ENCODE results near the gene ZNF710.
"Not testable (repeated sequence)": the region's sequence is repeated elsewhere in the genome, so short reads cannot be mapped to it uniquely, and the experiment has no call there.

ZNF710 gene, protein sequence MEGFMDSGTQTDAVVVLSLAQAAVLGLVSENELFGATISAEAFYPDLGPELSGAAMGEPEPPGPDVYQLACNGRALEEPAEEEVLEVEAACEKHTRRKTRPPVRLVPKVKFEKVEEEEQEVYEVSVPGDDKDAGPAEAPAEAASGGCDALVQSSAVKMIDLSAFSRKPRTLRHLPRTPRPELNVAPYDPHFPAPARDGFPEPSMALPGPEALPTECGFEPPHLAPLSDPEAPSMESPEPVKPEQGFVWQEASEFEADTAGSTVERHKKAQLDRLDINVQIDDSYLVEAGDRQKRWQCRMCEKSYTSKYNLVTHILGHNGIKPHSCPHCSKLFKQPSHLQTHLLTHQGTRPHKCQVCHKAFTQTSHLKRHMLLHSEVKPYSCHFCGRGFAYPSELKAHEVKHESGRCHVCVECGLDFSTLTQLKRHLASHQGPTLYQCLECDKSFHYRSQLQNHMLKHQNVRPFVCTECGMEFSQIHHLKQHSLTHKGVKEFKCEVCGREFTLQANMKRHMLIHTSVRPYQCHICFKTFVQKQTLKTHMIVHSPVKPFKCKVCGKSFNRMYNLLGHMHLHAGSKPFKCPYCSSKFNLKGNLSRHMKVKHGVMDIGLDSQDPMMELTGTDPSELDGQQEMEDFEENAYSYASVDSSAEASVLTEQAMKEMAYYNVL

DNA sequence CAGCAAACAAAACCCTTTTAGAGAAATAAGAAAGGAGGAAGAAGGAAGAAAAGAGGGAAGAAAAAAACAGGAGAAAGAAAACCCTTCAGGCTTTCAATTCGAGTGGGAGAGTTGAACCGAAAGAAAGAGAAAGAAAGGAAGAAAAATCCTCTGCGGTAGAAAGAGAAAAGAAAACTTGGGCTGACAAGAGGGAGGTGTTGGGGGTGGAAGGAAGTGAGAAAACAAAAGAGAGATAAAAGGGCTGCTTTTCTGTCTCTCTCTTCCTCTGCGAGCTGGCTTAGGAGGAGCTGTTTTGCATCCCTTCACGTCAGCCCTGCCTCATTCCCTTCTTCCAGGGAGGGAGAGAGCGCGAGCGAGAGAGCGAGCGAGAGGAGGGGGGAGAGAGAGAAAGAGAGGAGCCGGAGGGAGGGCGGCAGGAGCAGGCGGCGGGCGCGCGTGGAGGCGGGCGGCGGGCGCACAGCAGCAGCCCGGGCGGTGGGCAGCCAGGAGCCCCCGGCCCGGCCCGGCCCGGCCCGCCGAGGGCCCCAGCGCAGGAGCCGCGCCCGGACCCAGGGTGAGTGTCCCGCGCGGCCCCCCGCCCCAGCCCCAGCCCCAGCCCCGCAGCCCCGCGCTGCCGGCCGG, at the start of gene ZNF710:
Gene ZNF710 (plus strand): TSS at position 263 of the 621 bp plus-strand sequence. CDS start 65,814 bp downstream, outside the sequence.
- H3K27me3 Mint-ChIP-seq = no peaks in the 10 kb centered on the region
- H3K4me3 Mint-ChIP-seq = peak within 1 kb of the TSS; percentile 92
- peaks cover 26% of the 10 kb centered on the region for H3K36me3 Mint-ChIP-seq (ENCODE audit: low read depth)
- peaks cover 53% of the 10 kb centered on the region for H3K4me1 Mint-ChIP-seq (ENCODE audit: low read depth)
- H3K27ac Mint-ChIP-seq = peak within 1 kb of the TSS; percentile 97
- DNase-seq = peak; percentile 66
- no peaks in the 10 kb centered on the region for H3K9me3 Mint-ChIP-seq

DNA sequence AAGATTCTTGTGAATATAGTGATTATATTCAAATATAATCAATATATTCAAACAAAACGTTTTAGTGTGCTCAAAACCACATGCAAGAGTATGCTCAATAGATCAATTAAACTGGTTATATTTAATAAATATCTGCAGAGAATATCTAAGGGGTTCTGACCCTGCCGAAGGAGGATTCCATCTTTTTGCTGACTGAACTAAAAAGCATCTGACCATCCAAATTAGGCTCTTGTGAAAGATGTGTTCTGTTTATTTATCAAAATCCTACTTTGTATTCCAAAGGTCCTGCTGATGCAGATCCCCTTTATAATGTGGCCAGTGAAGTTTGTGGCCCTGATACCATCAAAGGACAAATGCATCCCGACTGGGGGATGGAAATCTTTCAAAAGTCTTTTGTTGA, 46.6 kb upstream of the ZNF710 start:
- H3K27ac Mint-ChIP-seq = no peak overlapping the region
- no peaks in the 10 kb centered on the region for H3K9me3 Mint-ChIP-seq
- no peak overlapping the region for H3K4me3 Mint-ChIP-seq
- H3K27me3 Mint-ChIP-seq = no peaks in the 10 kb centered on the region
- H3K36me3 Mint-ChIP-seq (ENCODE audit: low read depth) = no peaks in the 10 kb centered on the region
- no peak for DNase-seq
- peaks cover 2% of the 10 kb centered on the region for H3K4me1 Mint-ChIP-seq (ENCODE audit: low read depth)

DNA sequence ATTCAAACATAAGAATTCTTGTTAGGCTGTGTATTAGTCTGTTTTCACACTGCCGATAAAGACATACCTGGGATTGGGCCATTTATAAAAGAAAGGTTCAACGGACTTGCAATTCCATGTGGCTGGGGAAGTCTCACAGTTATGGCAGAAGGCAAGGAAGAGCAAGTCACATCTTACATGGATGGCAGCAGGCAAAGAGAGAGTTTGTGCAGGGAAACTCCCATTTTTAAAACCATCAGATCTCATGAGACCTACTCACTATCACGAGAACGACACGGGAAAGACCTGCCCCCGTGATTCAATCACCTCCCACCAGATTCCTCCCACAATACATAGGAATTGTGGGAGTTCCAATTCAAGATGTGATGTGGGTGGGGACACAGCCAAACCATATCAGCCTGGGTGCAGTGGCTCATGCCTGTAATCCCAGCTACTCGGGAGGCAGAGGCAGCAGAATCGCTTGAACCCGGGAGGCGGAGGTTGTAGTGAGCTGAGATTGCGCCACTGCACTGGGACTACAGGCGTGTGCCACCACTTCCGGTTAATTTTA, 45.6 kb upstream of the ZNF710 start:
- not testable (repeated sequence) for H3K36me3 Mint-ChIP-seq (ENCODE audit: low read depth); H3K4me1 Mint-ChIP-seq (ENCODE audit: low read depth); H3K9me3 Mint-ChIP-seq; H3K4me3 Mint-ChIP-seq; H3K27ac Mint-ChIP-seq; DNase-seq; H3K27me3 Mint-ChIP-seq

DNA sequence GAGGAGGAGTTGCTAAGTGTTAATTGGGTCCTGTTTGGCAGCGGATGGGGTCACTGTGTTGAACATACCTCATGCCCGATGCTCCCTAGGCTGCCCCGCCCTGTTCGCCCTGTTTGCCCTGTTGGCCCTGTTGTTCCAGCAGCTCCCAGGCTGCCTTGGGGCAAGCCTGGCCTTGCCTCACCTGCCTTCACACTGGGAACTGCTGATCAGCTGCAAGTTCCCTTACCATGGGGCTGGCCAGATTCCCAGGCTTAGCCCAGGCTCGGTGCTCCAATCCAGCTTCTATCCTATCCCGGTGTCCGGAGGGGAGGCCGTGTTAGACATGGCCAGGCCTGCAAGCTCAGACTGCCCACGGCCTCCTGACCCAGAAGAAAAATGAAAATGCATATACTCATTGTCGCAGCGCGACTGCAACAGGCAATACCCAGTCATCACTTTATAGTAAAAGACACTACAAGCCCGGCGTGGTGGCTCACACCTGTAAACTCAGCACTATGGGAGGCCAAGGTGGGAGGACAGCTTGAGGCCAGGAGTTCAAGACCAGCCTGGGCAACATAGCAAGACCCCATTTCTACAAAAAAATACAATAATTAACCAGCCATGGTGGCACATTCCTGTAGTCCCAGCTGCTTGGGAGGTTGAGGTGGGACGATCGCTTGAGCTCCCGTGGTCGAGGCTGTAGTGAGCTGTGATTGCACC, 42.9 kb upstream of the ZNF710 start:
- H3K27me3 Mint-ChIP-seq = no peaks in the 10 kb centered on the region
- no peaks in the 10 kb centered on the region for H3K4me1 Mint-ChIP-seq (ENCODE audit: low read depth)
- no peak overlapping the region for H3K27ac Mint-ChIP-seq
- DNase-seq = no peak
- no peak overlapping the region for H3K4me3 Mint-ChIP-seq
- H3K9me3 Mint-ChIP-seq = no peaks in the 10 kb centered on the region
- H3K36me3 Mint-ChIP-seq (ENCODE audit: low read depth) = no peaks in the 10 kb centered on the region

DNA sequence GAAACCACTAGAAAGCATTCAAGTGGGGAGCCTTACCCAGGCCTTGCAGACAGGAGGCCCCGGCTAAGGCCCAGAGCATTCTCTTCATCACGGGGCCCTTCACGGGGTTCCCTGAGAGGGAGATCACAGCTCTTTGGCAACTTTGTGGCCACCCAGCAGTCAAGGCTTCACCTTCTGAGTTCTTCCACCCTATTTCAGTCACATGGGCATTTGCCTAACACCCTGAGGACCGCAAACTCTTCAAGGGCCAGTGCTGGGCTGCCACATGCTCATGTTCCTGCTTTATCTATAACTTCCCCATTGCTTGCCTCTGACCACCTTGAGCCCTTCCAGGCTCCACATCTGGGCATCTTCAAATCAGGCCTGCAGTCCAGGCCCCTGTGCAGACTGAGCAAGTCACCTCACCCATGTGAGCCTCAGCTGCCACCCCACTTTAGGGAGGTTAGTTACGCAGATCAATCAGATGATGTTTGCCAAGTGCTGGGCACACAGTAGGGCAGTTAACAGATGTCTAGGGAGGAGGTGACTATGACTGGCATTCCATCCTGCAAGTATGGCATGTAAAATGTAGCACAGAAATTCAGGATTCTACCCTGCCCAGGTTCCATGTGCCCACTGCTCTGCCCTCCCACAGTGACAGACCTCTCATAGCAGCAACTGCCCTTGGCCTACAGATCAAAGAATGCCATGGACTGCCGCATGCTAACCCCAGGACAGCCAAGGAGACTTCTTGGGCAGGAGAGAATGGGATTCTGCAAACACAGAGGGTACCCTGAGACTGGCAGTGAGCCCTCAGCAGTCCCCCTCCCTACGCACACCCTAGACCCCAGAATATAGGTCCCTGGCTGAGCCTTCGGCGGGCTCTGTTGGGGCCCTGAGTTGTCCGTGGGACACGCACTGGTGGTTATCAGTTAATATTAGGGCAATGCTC, 37.6 kb upstream of the ZNF710 start:
- DNase-seq = no peak
- no peaks in the 10 kb centered on the region for H3K9me3 Mint-ChIP-seq
- no peak overlapping the region for H3K27ac Mint-ChIP-seq
- H3K4me1 Mint-ChIP-seq (ENCODE audit: low read depth) = no peaks in the 10 kb centered on the region
- no peaks in the 10 kb centered on the region for H3K27me3 Mint-ChIP-seq
- no peak overlapping the region for H3K4me3 Mint-ChIP-seq
- H3K36me3 Mint-ChIP-seq (ENCODE audit: low read depth) = no peaks in the 10 kb centered on the region

DNA sequence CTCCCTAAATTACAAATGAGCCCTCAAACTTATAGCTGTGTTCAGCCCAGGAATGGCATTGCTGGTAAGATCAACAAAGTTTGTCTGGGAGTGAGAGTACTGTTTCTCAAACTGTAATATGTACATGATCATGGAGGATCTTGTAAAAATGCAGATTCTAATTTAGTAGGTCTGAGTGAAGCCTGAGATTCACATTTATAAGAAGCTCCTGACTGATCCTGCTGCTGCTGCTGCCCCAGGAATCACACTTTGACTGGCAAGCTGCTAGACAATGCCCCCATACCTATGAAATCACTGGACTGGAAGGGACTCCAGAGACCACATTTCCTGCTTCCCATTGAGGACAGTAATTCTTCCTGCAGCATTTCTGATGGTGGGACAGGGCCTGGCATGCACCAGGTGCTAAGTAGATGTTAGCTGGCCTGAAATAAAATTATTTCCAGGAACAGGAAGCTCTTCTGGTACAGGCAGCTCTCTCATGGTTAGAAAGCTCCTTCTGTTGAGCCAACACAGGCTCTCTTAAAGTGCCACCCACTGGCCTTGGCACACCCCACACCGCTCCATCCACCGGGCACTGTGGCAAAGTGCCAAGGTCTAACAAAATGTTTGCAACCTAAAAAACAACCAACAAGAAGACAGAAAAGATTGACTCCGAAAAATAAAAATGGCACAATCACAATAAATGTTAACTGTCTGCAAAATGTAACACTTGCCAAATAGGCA, 36.7 kb upstream of the ZNF710 start:
- no peak overlapping the region for H3K27ac Mint-ChIP-seq
- no peaks in the 10 kb centered on the region for H3K27me3 Mint-ChIP-seq
- no peaks in the 10 kb centered on the region for H3K36me3 Mint-ChIP-seq (ENCODE audit: low read depth)
- H3K9me3 Mint-ChIP-seq = no peaks in the 10 kb centered on the region
- no peak overlapping the region for H3K4me3 Mint-ChIP-seq
- H3K4me1 Mint-ChIP-seq (ENCODE audit: low read depth) = no peaks in the 10 kb centered on the region
- no peak for DNase-seq

DNA sequence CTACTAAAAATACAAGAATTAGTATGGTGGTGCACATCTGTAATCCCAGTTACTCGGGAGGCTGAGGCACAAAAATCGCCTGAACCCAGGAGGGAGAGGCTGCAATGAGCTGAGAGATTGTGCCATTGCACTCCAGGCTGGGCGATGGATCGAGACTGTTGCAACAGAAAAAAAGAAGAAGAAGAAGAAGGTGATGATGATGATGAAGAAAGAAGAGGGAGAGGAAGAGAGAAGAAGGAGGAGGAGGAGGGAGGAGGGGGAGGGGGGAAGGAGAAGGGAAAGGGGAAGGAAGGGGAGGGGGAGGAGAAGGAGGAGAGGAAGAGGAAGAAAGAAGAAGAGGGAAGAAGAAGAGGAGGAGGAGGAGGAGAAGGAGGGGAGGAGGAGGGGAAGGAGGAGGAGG, 33.2 kb upstream of the ZNF710 start:
- Mint-ChIP-seq H3K27ac (no peak overlapping the region), H3K4me3 (no peak overlapping the region), H3K27me3 (no peaks in the 10 kb centered on the region), H3K9me3 (no peaks in the 10 kb centered on the region), H3K4me1 (ENCODE audit: low read depth) (no peaks in the 10 kb centered on the region), H3K36me3 (ENCODE audit: low read depth) (no peaks in the 10 kb centered on the region)
- no peak for DNase-seq

DNA sequence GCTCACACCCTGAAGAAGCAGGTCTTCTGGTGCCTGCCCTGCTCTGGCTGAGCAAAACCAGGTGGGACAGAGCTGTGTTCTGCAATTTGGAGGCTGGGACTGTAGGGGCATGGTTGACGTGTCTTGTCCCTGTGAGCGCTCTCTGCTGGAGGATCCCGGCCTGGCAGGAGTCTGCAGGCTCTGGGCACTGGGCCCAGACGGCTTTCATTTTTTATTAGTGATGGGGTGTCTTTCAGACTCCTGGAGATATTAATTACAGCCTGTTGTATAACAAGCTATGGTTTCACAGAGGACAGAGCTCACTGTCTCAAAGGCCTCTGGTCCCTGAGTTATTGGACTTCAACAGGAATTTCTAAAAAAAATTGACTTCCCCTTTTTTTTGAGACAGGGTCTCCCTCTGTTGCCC, 29.5 kb upstream of the ZNF710 start:
- Mint-ChIP-seq H3K9me3 (no peaks in the 10 kb centered on the region), H3K36me3 (ENCODE audit: low read depth) (no peaks in the 10 kb centered on the region), H3K27ac (no peak overlapping the region), H3K4me1 (ENCODE audit: low read depth) (no peaks in the 10 kb centered on the region), H3K4me3 (no peak overlapping the region), H3K27me3 (no peaks in the 10 kb centered on the region)
- DNase-seq = peak; percentile 58

DNA sequence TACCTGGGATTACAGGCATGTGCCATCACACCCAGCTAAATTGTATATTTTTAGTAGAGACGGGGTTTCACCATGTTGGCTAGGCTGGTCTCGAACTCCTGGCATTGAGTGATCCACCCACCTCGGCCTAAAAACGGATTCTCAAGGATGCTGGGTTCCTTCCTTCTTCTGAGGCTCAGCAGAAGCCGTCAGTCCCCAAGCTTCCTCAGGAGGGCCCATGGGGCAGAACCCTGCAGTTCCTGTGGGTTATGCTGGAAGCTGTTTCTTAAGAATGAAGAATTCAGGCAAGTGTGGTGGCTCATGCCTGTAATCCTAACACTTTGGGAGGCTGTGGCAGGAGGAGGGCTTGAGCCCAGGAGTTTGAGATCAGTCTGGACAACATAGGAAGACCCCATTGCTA, 29.0 kb upstream of the ZNF710 start:
- Mint-ChIP-seq H3K27ac (no peak overlapping the region), H3K9me3 (no peaks in the 10 kb centered on the region), H3K4me1 (ENCODE audit: low read depth) (no peaks in the 10 kb centered on the region), H3K27me3 (no peaks in the 10 kb centered on the region), H3K4me3 (no peak overlapping the region), H3K36me3 (ENCODE audit: low read depth) (no peaks in the 10 kb centered on the region)
- no peak for DNase-seq

DNA sequence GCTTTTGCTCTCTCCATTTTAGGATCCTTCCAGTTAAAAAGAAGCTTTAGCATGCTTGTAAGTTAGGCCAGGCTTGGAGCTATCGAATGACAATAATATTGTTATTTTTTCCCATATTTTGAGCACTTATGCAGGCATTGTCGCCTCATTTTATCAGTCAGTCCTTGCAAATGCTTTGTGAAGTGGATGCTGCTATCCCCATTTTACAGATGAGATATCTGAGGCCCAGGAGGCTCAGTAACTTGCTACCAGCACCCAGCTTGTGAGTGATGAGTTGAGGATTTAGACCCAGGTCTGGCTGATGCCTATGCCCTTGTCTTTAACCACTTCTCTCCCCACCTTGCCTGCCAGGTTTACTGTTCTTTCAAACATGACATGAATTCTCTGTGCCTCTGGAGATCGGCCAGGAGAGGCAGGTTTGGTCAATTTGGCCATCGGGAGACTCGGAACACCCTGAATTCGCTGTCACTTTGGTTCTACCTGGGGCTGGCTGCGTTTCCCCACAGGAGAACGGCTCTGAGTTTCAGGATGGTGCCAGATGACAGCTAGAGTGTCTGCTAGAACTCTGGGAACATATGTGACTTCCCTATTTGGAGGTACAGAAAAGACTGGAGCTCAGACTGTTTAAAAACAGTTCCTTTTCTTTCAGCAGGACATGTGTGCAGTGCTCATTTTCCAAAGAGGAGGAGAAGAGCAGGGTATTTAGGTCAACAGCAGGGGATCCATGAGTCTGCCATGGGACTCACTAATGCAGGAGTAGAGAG, 25.5 kb upstream of the ZNF710 start:
- Mint-ChIP-seq H3K4me3 (no peak overlapping the region), H3K4me1 (ENCODE audit: low read depth) (no peaks in the 10 kb centered on the region), H3K9me3 (no peaks in the 10 kb centered on the region), H3K36me3 (ENCODE audit: low read depth) (no peaks in the 10 kb centered on the region), H3K27me3 (no peaks in the 10 kb centered on the region), H3K27ac (no peak overlapping the region)
- no peak for DNase-seq

DNA sequence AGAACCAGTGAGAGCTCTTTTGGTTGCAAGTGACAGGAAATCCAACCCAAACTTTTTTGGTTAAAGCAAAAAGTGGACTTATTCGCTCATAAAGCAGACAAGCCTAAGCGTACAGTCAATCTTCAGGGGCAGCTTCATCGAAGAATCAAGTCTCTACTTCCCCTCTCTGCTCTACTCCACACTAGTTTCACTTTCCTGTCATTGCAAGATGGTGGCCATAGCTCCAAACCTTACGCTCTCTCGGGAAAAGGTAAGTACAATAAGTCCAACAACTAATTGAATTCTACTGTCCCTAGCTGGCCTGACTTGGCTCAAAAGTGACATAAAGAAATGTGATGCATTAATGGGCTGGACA, 24.9 kb upstream of the ZNF710 start:
- Mint-ChIP-seq H3K36me3 (ENCODE audit: low read depth) (no peaks in the 10 kb centered on the region), H3K27me3 (no peaks in the 10 kb centered on the region), H3K27ac (no peak overlapping the region), H3K4me1 (ENCODE audit: low read depth) (no peaks in the 10 kb centered on the region), H3K4me3 (no peak overlapping the region), H3K9me3 (no peaks in the 10 kb centered on the region)
- DNase-seq = no peak

DNA sequence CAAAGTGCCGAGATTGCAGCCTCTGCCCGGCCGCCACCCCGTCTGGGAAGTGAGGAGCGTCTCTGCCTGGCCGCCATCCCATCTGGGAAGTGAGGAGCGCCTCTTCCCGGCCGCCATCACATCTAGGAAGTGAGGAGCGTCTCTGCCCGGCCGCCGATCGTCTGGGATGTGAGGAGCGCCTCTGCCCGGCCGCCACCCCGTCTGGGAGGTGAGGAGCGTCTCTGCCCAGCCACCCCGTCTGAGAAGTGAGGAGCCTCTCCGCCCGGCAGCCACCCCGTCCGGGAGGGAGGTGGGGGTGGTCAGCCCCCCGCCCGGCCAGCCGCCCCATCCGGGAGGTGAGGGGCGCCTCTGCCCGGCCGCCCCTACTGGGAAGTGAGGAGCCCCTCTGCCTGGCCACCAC, 23.3 kb upstream of the ZNF710 start:
- H3K4me1 Mint-ChIP-seq (ENCODE audit: low read depth); H3K27me3 Mint-ChIP-seq; DNase-seq; H3K4me3 Mint-ChIP-seq; H3K36me3 Mint-ChIP-seq (ENCODE audit: low read depth); H3K27ac Mint-ChIP-seq; H3K9me3 Mint-ChIP-seq: not testable (repeated sequence)

DNA sequence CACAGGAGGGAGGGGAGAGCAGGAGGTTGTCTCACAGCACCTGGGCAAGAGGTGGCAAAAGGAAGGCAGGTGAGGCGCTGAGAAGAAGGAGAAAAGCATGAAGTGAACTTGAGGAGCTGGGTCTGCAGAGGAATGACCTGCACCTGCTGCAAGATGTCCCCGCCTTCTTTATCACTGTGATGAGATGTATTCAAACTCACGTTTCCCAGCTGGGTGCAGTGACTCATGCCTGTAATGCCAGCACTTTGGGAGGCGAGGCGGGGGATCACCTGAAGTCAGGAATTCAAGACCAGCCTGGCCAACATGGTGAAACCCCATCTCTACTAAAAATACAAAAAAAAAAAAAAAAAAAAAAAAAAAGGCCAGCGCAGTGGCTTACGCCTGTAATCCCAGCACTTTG, 22.2 kb upstream of the ZNF710 start:
- H3K4me3 Mint-ChIP-seq = no peak overlapping the region
- no peak for DNase-seq
- H3K27me3 Mint-ChIP-seq = no peaks in the 10 kb centered on the region
- no peaks in the 10 kb centered on the region for H3K4me1 Mint-ChIP-seq (ENCODE audit: low read depth)
- no peak overlapping the region for H3K27ac Mint-ChIP-seq
- H3K36me3 Mint-ChIP-seq (ENCODE audit: low read depth) = no peaks in the 10 kb centered on the region
- no peaks in the 10 kb centered on the region for H3K9me3 Mint-ChIP-seq

Data from activated T-cell treated with anti-CD3 and anti-CD28 coated beads, Interleukin-2, amount 50 U/mL, for 24 hours (primary cell).